A549 (cell line): ENCODE measurements around the gene FRZB. TPM values are rescaled to one million over a fixed set of nuclear protein-coding genes. Genes with fewer than 3 reads are reported as not detected.

Experiments
- ATAC-seq, 2 experiments: fragments of 200-7000 bp in 1 of 2; fragments of >200 bp in 1 of 2; cut with Nextera tagmentation in 1 of 2; cut with Tn5 transposase in 1 of 2; 3 replicates each; pipeline versions ENCODE4 v1.8.0 to v1.9.1; 2018 to 2020; ENCODE audit warnings: mild to moderate bottlenecking in 1 of 2, moderate library complexity in 1 of 2
- CTCF ChIA-PET: fragments of 300-600 bp; sonication (Branson Sonifier 250); formaldehyde crosslinking; extraction: SDS; loops from one replicate; lab custom pipeline; 2021; ENCODE audit warnings: antibody characterized with exemption, inconsistent platforms; lab: Yijun Ruan, JAX
- POLR2A ChIA-PET: fragments of 350-600 bp; formaldehyde crosslinking; extraction: SDS; loops from one replicate; lab custom pipeline; 2021; ENCODE audit warnings: antibody characterized with exemption, inconsistent platforms; lab: Yijun Ruan, JAX
- DNase-seq, 2 experiments: peaks; one replicate each; pipeline versions ENCODE4 v3.0.0 to v3.0.0-alpha.2; 2011 to 2016; ENCODE audit warnings: low read depth in 1 of 2, low spot score in 1 of 2
- FAIRE-seq: peaks from 2 replicates; lab custom pipeline; 2011; peaks lifted over from hg19 to GRCh38; lab: Jason Lieb, UNC
- H3K27ac ChIP-seq, 2 experiments: fragments of >200 bp; sonication (Bioruptor Twin); formaldehyde crosslinking; 3 replicates each; pipeline ENCODE4 v1.5.1; 2016 to 2017
- H3K4me1 ChIP-seq: fragments of >200 bp; sonication (Bioruptor Twin); formaldehyde crosslinking; 3 replicates; pipeline ENCODE4 v1.6.1; 2016
- H3K4me2 ChIP-seq: fragments of >200 bp; sonication (Bioruptor Twin); formaldehyde crosslinking; 3 replicates; pipeline ENCODE4 v1.6.1; 2016
- H3K4me3 ChIP-seq: fragments of >200 bp; sonication (Bioruptor Twin); formaldehyde crosslinking; 3 replicates; pipeline ENCODE4 v1.5.1; 2016
- H3K9me3 ChIP-seq: fragments of >200 bp; sonication (Bioruptor Twin); formaldehyde crosslinking; 3 replicates; pipeline ENCODE4 v1.6.1; 2016
- ATOH8 ChIP-seq: fragments of 250-450 bp; sonication (Bioruptor Pico); IDR thresholded peaks from 2 replicates; pipeline ENCODE4 v1.5.0; 2020; ENCODE audit warnings: low read depth, mild to moderate bottlenecking, moderate library complexity
- CBX8 ChIP-seq: fragments of 200-600 bp; sonication (generic); IDR thresholded peaks from 2 replicates; pipeline ENCODE4 v1.6.1; 2016
- CHD2 ChIP-seq: fragments of 150-350 bp; IDR thresholded peaks from 2 replicates; pipeline ENCODE4 v1.6.1; 2014; ENCODE audit warnings: low read length; ENCODE audit not compliant: partially characterized antibody
- CHD4 ChIP-seq: fragments of 200-600 bp; sonication (generic); IDR thresholded peaks from 2 replicates; pipeline ENCODE4 v1.6.1; 2016; ENCODE audit warnings: antibody characterized with exemption, mild to moderate bottlenecking, borderline replicate concordance
- ELK1 ChIP-seq: fragments of 150-350 bp; IDR thresholded peaks from 2 replicates; pipeline ENCODE4 v1.6.1; 2014; ENCODE audit warnings: low read depth, mild to moderate bottlenecking, low read length
- EP300 ChIP-seq, 2 experiments: fragments of >200 bp; sonication (Bioruptor Twin); formaldehyde crosslinking; IDR thresholded peaks; 2 replicates in 1 of 2; 3 replicates in 1 of 2; pipeline ENCODE4 v1.6.1; 2016 to 2017
- FOSB ChIP-seq: fragments of 250-450 bp; sonication (Bioruptor Pico); IDR thresholded peaks from 2 replicates; pipeline ENCODE4 v1.5.0; 2020; ENCODE audit warnings: mild to moderate bottlenecking, moderate library complexity
- FOSL2 ChIP-seq, 2 experiments: fragments of 450-650 bp in 1 of 2; fragments of >200 bp in 1 of 2; sonication (Bioruptor Twin) in 1 of 2; formaldehyde crosslinking; IDR thresholded peaks; 2 replicates each; pipeline versions ENCODE4 v1.5.0 to v1.6.1; 2016 to 2020; ENCODE audit warnings: mild to moderate bottlenecking in 1 of 2, moderate library complexity in 1 of 2
- GATA3 ChIP-seq: IDR thresholded peaks from 2 replicates; pipeline ENCODE4 v1.6.1; 2012; ENCODE audit warnings: borderline replicate concordance
- HDAC2 ChIP-seq: fragments of 200-600 bp; sonication (generic); IDR thresholded peaks from 2 replicates; pipeline ENCODE4 v1.6.1; 2016
- HEYL ChIP-seq: fragments of 250-450 bp; sonication (Bioruptor Pico); IDR thresholded peaks from 2 replicates; pipeline ENCODE4 v1.8.0; 2021; ENCODE audit warnings: mild to moderate bottlenecking, moderate library complexity
- HOXA7 ChIP-seq: fragments of 250-450 bp; sonication (Bioruptor Pico); IDR thresholded peaks from 2 replicates; pipeline ENCODE4 v1.5.0; 2020; ENCODE audit warnings: mild to moderate bottlenecking, moderate library complexity
- KDM1A ChIP-seq: fragments of 200-600 bp; sonication (generic); IDR thresholded peaks from 2 replicates; pipeline ENCODE4 v1.6.1; 2016; ENCODE audit warnings: low read depth, mild to moderate bottlenecking
- MAZ ChIP-seq: fragments of 150-350 bp; IDR thresholded peaks from 2 replicates; pipeline ENCODE4 v1.6.1; 2014; ENCODE audit warnings: antibody characterized with exemption, low read depth, low read length, borderline replicate concordance
- MYC ChIP-seq: IDR thresholded peaks from 2 replicates; pipeline ENCODE4 v1.6.1; 2012; ENCODE audit warnings: mild to moderate bottlenecking, inconsistent platforms, low read length, improper control_type of control experiment, borderline replicate concordance
- POLR2AphosphoS2 ChIP-seq: conservative IDR thresholded peaks from 2 replicates; pipeline ENCODE4 v1.6.1; 2012; ENCODE audit warnings: low read length, improper control_type of control experiment, inconsistent platforms
- RAD21 ChIP-seq, 2 experiments: fragments of >200 bp in 1 of 2; sonication (Bioruptor Twin) in 1 of 2; formaldehyde crosslinking in 1 of 2; IDR thresholded peaks in 1 of 2; conservative IDR thresholded peaks in 1 of 2; 2 replicates in 1 of 2; 3 replicates in 1 of 2; pipeline ENCODE4 v1.6.1; 2012 to 2018; ENCODE audit warnings: inconsistent platforms in 1 of 2
- RFX5 ChIP-seq: fragments of 450-650 bp; IDR thresholded peaks from 2 replicates; pipeline ENCODE4 v1.7.1; 2014; ENCODE audit warnings: antibody characterized with exemption, mild to moderate bottlenecking, moderate library complexity
- TFCP2L1 ChIP-seq: fragments of 250-450 bp; sonication (Bioruptor Pico); IDR thresholded peaks from 2 replicates; pipeline ENCODE4 v1.5.0; 2021; ENCODE audit warnings: mild to moderate bottlenecking
- ZFP36 ChIP-seq: fragments of 450-650 bp; IDR thresholded peaks from 2 replicates; pipeline ENCODE4 v1.6.1; 2014; ENCODE audit warnings: borderline replicate concordance; ENCODE audit not compliant: partially characterized antibody
- ZNF302 ChIP-seq: fragments of 250-450 bp; sonication (Bioruptor Pico); IDR thresholded peaks from 2 replicates; pipeline ENCODE4 v1.9.0; 2021; ENCODE audit warnings: inconsistent platforms, mild to moderate bottlenecking, moderate library complexity
- ZSCAN20 ChIP-seq: fragments of 250-450 bp; sonication (Bioruptor Pico); IDR thresholded peaks from 2 replicates; pipeline ENCODE4 v1.8.0; 2022; ENCODE audit warnings: mild to moderate bottlenecking, moderate library complexity
- WGBS: methylation state at CpG from one replicate; pipeline ENCODE4 v1.1.6; 2017; ENCODE audit errors: missing lambda C conversion rate; 5-methylcytosine and 5-hydroxymethylcytosine counted together
- polyA plus RNA-seq, 4 experiments: library from polyadenylated mRNA; depleted of rRNA in 3 of 4; stranded (reverse); fragments of >200 nt; fragmentation: RNase III in 1 of 4; extraction: RNeasy Plus Mini Kit Qiagen cat#74134 plus additional on column Dnase treatment in 1 of 4; gene quantifications; 2 replicates in 3 of 4; 3 replicates in 1 of 4; pipeline ENCODE4 v1.2.3, GENCODE V29; 2011 to 2017
- TF ChIP-seq, protein P1 (sequence below): IDR thresholded peaks from 2 replicates; pipeline ENCODE4 v1.6.1; 2012
- TF ChIP-seq, protein P2 (sequence below): IDR thresholded peaks from 2 replicates; pipeline ENCODE4 v1.6.1; 2012; ENCODE audit warnings: low read depth, borderline replicate concordance
- TF ChIP-seq, protein P3 (sequence below): fragments of 450-650 bp; IDR thresholded peaks from 2 replicates; pipeline ENCODE4 v1.6.1; 2014; ENCODE audit warnings: antibody characterized with exemption

FRZB gene
- polyA plus RNA-seq, 2 of the 4 experiments (the other 2 are of a cell fraction): 0.03 to 0.06 TPM

DNA sequence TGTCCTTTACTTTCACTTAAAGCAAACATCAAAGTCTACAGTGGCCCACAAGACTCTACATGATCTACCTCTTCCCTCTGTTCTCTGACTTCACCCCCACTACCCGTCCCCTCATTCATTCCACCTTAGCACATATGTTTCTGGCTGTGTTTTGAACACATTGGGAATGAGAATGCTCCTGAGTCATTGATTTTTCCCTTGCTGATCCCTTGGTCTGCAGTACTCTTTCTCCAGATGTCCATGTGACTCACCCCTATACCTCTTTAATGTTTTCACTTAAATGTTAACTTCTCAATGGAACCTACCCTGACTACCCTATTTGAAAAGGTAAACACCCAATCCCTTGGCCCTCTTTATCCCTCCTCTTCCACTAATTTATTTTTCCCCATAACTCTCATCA, 30.7 kb upstream of the FRZB start:
- TF ChIP-seq, protein P1, sequence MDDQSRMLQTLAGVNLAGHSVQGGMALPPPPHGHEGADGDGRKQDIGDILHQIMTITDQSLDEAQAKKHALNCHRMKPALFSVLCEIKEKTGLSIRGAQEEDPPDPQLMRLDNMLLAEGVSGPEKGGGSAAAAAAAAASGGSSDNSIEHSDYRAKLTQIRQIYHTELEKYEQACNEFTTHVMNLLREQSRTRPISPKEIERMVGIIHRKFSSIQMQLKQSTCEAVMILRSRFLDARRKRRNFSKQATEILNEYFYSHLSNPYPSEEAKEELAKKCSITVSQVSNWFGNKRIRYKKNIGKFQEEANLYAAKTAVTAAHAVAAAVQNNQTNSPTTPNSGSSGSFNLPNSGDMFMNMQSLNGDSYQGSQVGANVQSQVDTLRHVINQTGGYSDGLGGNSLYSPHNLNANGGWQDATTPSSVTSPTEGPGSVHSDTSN: no peak
- TF ChIP-seq MYC (no peak), CBX8 (no peak), CHD2 (no peak)
- TF ChIP-seq, all 56 proteins: peak for 0
- CTCF ChIA-PET: no interaction called here
- Histone ChIP-seq H3K9me3 (no peaks in the 10 kb centered on the region), H3K4me2 (no peak overlapping the region), H3K4me3 (no peak overlapping the region), H3K27ac (no peak overlapping the region), H3K4me1 (no peaks in the 10 kb centered on the region)
- DNase-seq (no peak), FAIRE-seq (no peak), ATAC-seq (no peak)
- 74% methylated on average over 1 of the region's 1 CpG for WGBS
- POLR2A ChIA-PET: no interaction called here

- ChIA-PET POLR2A (no interaction called here), CTCF (interaction anchor here (1.1 kb wide), 2 partner anchors 21 to 84 kb away, joined by 3 read pairs; no protein-coding TSS in a partner anchor)
- FAIRE-seq (no peak), ATAC-seq (no peak), DNase-seq (no peak)
- peaks cover 5% of the 10 kb centered on the region; the same call in 2 of the 3 replicates for H3K4me1 ChIP-seq
- no peak overlapping the region for H3K27ac ChIP-seq
- H3K4me2 ChIP-seq: no peak overlapping the region
- no peak overlapping the region for H3K4me3 ChIP-seq
- no peaks in the 10 kb centered on the region for H3K9me3 ChIP-seq
- TF ChIP-seq RFX5 (no peak), MAZ (no peak), KDM1A (no peak), CHD4 (no peak), GATA3 (no peak)
- TF ChIP-seq, protein P2, sequence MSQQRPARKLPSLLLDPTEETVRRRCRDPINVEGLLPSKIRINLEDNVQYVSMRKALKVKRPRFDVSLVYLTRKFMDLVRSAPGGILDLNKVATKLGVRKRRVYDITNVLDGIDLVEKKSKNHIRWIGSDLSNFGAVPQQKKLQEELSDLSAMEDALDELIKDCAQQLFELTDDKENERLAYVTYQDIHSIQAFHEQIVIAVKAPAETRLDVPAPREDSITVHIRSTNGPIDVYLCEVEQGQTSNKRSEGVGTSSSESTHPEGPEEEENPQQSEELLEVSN: no peak
- 89% methylated on average over 6 of the region's 6 CpGs for WGBS
Observed at GRCh38 chr2:182895798-182896197, 29.4 kb upstream of the FRZB start.

- CTCF ChIA-PET: interaction anchor here (1.1 kb wide), 1 partner anchor 85 kb away, joined by 3 read pairs; no protein-coding TSS in a partner anchor
- no peak for ATAC-seq
- FAIRE-seq: no peak
- TF ChIP-seq RAD21 (conservative IDR thresholded peaks at IDR 0.05 in 1 of 2, IDR thresholded peaks at IDR 0.05 in 1 of 2) (no peak), HEYL (no peak), FOSL2 (IDR thresholded peaks at IDR 0.05) (no peak), FOSL2 (CRISPR knock-in tag; IDR thresholded peaks at IDR 0.05) (no peak), TFCP2L1 (CRISPR knock-in tag) (no peak), HOXA7 (no peak), RFX5 (no peak)
- TF ChIP-seq, protein P3, sequence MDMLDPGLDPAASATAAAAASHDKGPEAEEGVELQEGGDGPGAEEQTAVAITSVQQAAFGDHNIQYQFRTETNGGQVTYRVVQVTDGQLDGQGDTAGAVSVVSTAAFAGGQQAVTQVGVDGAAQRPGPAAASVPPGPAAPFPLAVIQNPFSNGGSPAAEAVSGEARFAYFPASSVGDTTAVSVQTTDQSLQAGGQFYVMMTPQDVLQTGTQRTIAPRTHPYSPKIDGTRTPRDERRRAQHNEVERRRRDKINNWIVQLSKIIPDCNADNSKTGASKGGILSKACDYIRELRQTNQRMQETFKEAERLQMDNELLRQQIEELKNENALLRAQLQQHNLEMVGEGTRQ: no peak
- no peak for DNase-seq
- WGBS: 82% methylated on average over 4 of the region's 4 CpGs
- Histone ChIP-seq H3K4me1 (peaks cover 5% of the 10 kb centered on the region; the same call in 2 of the 3 replicates), H3K4me3 (no peak overlapping the region), H3K9me3 (no peaks in the 10 kb centered on the region), H3K27ac (no peak overlapping the region), H3K4me2 (no peak overlapping the region)
- POLR2A ChIA-PET: no interaction called here
Observed at GRCh38 chr2:182895169-182895568, 28.7 kb upstream of the FRZB start.

GRCh38 chr2:182894174-182894573, 27.7 kb upstream of the FRZB start:
- Histone ChIP-seq H3K27ac (no peak overlapping the region), H3K4me3 (no peak overlapping the region), H3K4me1 (peaks cover 5% of the 10 kb centered on the region; the same call in 2 of the 3 replicates), H3K4me2 (no peak overlapping the region), H3K9me3 (no peaks in the 10 kb centered on the region)
- POLR2A ChIA-PET: no interaction called here
- FAIRE-seq: no peak
- no peak for DNase-seq
- 92% methylated on average over 4 of the region's 9 CpGs for WGBS
- peak in 1 of 2 experiments; percentile 18; a peak in 3 of 6 replicates for ATAC-seq
- CTCF ChIA-PET: no interaction called here
- TF ChIP-seq EP300 (IDR thresholded peaks at IDR 0.05): no peak
- no peak for TF ChIP-seq GATA3
- no peak for TF ChIP-seq HDAC2
- TF ChIP-seq ZNF302 (CRISPR knock-in tag): no peak
- TF ChIP-seq ZFP36: no peak
- no peak for TF ChIP-seq HEYL
- TF ChIP-seq, protein P1: no peak
- TF ChIP-seq ELK1: no peak
- TF ChIP-seq ATOH8 (CRISPR knock-in tag): no peak
- TF ChIP-seq POLR2AphosphoS2: no peak
- no peak for TF ChIP-seq FOSB (CRISPR knock-in tag)
- no peak for TF ChIP-seq ZSCAN20 (CRISPR knock-in tag)
- TF ChIP-seq FOSL2 (IDR thresholded peaks at IDR 0.05): no peak
- TF ChIP-seq FOSL2 (CRISPR knock-in tag; IDR thresholded peaks at IDR 0.05): no peak
